ENCODE results near the gene MFAP4.

The MFAP4 gene

GRCh38 chr17:19386974-19387920, at the start of gene MFAP4:
Gene MFAP4 (minus strand): TSS chr17:19387190. CDS start chr17:19387155, 35 bp downstream.
- no peak for DNase-seq

DNA sequence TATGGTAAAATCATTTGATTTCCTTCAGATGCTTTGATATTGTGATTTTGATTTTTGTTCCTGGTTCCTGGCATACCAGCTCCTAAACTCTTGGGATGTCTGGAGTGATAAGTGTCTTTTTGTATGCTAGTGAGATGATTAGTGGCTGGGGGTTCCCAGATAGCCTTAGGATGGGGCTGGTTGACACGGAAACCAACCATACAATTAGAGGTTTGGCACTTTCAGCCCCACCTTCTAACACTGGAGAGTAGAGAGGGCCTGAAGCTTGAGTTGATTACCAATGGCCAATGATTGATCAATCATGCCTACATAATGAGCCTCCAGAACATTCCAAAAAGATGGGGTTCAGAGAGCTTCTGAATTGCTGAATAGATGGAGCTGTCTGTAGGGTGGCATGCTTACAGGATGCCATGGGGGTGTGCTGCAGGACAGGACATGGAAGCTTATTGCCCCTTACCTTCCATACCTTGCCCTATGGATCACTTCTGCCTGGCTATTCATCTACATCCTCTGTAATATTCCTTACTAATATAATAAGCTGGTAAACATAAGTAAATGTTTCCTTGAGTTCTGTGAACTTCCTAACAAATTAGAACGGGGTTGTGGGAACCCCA, 46.8 kb upstream of the MFAP4 start:
- DNase-seq: no peak

DNA sequence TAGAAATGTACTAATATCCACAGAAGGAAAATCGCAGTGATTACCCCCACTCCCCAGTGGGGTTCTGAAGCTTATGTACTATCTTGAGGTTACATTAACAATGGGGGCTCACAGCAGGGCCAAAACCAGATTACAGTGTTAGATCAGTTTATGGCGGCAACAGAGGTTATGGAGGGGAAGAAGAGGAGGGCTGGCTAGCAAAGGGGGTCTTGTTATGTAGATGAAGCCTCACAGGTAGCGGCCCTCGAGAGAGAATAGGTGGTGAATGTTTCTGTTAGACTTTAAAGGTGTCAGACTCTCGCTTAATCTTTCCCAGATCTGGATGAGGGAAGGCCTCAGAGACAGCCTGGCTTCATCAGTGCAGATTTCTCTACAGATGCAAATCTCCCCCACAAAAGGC, 46.3 kb upstream of the MFAP4 start:
- DNase-seq: no peak

GRCh38 chr17:19431691-19432090, 44.7 kb upstream of the MFAP4 start:
- no peak for DNase-seq

DNA sequence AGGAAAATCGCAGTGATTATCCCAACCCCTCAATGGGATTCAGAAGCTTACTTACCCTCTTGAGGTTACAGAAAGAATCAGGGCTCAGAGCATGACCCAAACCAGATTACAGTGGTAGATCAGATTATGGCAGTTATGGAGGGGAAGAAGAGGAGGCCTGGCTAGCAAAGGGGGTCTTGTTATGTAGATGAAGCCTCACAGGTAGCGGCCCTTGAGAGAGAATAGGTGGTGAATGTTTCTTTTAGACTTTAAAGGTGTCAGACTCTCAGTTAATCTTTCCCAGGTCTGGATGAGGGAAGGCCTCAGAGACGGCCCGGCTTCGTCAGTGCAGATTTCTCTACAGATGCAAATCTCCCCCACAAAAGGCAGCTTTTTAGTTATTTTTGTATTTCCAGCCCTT, 39.6 kb upstream of the MFAP4 start:
- DNase-seq: no peak

DNA sequence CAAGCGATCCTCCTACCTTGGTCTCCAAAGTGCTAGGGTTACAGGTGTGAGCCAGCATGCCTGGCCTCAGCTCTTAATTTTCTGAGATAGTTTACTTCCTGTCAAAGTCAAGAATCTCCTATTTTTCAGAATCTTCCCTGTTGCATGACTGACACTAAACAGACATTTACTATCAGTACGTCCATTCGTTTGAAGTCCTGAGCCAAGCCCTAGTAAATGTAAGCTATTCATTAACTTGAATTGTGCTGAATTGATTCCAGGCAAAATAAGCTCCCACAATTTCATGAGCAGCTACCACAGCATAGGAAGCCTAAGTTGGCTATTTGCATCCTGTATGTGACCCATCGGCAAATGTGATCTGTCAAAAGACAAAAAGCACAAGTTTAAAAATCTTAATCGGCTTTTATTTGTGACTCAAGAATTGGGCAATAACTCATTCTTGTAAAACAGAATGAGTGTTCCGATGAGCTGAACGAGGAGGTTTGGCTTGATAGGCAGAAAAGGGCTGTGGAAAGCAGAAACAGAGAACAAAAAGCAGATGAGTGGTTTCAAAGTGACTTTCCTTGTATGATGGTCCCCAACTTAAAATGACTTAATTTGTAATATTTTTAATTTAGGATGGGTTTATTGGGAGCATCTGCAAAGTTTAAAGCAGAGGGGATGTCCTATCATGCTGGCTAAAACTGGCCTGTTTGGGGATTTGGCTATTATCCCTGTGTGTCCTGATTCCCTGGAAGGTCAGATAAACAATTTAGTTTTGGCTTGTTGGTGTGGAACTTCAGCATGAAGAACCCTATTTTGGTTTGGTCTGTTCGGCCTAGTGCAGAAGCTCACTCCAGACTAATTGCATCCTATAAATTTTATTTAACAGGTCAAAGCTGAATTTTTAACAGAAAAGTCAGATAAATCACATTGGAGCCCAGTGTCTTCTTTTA, 38.2 kb upstream of the MFAP4 start:
- no peak for DNase-seq

DNA sequence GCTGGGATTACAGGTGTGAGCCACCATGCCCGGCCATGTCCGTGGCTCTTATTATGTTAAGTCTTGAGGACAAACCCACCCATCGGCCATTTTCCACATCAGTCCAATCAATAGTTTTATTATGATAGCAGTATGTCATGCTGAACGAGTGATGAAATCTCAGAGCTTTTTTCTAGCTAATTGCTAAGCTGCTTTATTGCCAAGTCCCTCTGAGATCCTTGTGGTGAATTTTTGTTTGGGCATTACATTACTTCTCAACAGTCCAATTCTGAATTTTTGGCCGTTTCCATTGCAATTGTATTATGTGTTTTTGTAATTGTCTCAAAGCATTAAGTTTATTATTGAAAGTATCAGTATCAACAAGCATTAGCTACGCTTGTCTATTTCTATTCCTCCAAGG, 34.9 kb upstream of the MFAP4 start:
- no peak for DNase-seq

DNA sequence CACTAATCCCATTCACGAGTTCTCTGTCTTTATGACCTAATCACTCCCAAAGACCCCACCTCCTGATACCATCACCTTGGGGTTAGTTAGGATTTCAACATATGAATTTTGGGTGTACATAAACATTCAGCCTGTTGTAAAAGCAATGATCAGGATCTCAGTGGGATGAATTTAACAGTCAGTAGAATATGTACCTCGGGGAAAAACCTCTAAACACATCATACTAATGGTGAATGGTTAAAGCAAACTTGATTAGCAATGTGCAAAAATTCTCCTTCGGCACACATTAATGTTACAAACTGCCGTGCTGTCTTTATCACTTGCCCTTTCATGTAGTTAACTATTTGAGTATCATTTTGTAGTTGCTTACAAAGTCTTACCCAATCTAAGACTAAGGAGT, 34.2 kb upstream of the MFAP4 start:
- DNase-seq: no peak

DNA sequence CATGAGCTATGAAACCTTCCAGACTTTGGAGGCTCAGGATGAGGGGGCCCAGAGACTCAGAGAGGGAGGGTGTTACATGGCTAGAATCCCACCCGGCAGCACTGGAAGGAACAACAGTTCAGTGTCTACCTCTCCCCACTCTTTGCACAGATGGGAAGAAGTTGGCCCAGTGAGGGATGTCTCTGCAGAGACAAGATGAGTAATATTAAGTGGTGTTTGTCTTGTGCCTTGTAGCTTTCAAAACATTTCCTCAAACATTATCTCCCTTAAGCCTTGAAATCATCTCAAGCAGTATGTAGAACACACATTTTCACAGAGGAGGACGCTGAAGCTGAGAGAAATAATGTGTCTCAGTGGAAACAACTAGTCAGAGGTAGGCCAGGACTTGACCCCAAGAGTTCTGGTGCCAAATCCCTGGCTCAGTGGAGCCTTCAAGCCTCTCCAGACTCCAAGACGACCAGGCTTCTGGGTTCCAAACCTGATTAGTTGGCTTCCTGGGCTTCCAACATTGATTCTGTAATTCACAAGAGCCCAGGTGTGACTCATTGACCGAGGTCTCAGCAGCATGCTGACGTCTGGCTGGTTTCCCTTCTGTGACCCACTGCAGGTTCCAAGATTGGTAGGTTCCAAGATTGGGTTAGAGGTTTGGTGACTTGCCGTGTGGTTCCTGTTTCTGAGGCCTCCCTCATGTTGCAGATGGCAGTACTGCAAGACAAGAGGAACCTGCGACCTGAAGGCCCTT, 31.4 kb upstream of the MFAP4 start:
- peak; percentile 66 for DNase-seq

DNA sequence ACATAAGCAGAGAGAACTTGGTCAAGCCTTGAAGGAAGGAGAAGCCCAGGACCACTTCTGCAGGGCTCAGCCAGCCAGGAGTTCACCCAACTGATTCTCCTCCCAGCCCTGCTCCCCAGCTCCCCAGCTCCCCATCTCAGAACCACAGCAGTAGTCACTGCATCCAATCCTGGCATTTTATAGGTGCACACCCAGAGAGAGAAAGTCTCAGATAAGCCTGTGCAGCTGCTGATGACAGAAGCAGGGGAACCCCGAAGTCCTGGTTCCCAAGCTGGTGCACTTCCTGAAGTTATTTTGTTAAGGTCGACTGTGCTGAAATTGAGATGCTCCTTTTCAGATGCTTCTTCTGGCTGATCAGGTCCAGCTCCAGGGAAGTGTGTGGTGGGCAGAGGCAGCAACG, 30.6 kb upstream of the MFAP4 start:
- DNase-seq: no peak

DNA sequence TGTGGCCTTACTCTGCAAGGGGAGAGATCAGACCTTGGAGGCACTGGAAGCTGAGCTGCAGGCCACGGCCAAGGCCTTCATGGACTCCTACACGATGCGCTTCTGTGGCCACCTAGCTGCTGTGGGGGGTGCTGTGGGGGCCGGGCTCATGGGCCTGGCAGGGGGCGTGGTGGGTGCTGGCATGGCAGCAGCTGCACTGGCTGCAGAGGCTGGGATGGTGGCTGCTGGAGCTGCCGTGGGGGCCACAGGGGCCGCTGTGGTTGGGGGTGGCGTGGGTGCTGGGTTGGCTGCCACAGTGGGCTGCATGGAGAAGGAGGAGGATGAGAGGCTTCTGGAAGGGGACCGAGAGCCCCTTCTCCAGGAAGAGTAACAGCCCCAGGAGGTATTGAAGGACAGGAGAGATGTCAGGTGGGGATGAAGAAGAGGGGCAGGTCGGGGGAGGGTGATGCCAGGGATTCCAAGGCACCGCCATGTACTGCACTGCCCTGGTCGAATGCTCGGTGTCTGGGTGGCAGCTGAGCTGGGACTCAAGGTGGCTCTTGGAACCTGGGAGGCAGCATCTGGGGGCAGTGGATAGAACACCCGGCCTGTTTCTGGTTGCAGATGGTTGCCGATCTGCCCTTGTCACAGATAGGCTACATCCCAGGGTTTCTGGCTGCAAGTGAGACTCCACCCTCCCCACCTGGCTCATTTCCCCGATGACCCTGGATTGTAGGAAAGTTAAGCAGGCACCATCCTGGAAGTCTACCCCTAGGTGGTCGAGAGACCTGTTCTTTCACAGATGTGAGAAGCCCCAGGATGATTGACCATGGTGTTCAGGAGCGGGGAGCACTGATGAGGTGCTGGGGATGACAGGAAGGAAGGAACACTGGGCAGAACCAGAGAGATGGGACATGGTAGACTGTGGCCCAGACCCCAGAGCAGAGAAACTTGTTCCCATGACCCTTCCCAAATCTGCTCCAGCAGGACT, 29.1 kb upstream of the MFAP4 start:
- peak; percentile 52 for DNase-seq

DNA sequence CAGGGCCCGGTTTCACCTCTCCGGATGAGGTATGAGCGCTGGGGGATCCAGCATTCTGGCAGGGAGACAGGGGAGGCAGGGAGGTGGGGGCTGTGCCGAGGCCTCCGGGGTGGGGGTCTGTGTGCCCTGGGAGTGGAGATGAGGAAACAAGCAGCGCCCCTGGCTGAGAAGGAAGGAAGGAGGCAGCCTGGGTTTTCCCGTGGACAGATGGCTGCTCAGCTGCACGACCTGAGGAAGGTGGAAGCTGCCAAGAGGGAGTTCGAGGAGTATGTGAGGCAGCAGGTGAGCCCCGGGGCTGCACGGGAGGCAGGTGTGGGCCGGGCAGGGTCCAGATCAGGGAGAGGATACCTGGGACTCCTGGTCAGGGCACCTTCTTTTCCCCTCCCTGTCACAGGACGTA, 28.3 kb upstream of the MFAP4 start:
- DNase-seq: peak; percentile 50

DNA sequence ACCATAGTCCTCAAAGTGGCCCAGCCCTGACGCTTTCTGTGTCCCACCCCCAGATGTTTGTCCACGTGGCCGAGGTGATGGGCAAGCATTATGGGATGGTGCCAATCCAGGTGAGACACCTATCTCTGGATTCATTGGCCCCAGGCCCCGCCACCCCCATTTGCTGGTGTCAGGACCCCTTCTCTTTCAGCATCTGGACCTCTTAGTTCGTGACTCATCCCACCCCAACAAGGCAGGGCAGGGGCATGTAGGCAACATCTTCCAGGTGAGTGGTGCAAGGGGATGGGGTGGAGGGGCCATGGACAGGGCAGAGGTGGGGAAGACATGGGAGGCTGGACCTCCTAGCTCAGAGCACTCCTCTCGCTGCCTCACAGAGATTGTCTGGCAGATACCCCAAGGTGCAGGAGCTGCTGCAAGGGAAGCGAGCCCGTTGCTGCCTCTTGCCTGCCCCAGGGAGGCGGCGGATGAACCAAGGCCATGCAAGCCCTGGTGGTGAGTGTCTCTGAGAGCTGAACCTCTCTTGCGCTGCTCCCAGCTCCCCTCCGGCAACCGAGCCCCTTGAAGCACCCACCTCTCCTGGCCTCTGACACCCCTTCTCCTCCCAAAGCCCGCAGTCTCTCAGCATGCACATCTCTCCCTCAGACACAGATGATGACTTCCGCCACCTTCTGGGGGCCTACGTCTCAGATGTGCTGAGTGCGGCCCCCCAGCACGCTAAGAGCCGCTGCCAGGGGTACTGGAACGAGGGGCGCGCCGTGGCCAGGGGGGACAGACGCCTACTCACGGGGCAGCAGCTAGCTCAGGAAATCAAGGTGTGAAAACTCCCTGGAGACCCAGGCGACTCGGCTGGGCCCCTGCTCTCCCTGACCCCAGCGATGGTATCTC, 27.6 kb upstream of the MFAP4 start:
- DNase-seq: peak; percentile 48

DNA sequence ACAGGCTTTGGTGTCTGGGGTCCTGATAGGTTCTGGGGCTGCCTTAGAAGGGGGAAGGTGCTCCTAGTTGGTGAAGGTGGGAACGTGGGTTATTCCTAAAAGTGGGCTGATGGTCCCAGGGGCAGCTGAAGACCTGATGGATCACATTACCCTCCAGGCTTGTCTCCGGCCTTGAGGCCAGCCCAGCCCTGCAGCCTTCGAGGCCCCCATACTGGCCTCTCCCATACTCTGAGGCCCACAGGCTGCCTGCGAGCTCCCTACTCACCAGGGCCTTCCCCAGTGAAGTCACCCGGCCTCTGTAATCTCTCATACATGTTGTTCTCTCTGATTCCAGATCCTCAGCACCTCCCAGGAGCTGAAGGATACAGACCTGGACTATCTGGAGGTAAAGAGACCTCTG, 26.8 kb upstream of the MFAP4 start:
- no peak for DNase-seq

DNA sequence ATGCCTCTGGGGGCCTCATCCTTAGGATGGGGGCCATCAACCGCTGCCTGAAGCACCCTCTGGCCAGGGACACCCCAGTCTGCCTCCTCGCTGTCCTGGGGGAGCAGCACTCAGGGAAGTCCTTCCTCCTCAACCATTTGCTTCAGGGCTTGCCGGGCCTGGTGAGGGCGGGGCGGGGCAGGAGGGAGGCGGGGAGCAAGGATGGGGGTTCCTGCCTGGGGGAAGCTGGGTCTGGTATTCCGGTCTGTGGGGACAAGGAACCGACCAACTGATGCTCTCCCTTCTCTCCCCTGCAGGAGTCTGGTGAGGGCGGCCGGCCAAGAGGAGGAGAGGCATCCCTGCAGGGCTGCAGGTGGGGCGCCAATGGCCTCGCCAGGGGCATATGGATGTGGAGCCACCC, 26.0 kb upstream of the MFAP4 start:
- no peak for DNase-seq

- no peak for DNase-seq
Measured at GRCh38 chr17:19412510-19412909, 25.5 kb upstream of the MFAP4 start.

DNA sequence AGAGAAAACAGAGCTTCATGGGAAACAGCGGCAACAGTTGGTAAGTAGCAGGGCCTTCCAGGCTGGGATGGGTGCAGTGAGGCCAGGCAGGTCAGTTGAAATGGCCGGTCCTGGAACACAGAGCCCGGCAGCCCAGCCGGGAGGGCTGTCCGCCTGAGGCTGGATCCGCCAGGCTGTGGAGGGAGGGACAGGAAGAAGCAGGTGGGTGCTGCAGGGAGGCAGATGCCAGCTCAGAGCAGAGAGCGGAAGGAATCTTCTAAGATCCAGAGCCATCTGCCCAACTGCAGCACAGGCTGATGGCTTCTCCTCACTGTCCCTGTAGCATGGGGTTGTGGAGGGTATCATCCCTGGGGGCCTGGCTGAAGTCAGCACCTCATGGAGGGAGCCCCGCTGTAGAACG, 24.6 kb upstream of the MFAP4 start:
- DNase-seq: no peak

- DNase-seq: no peak
Measured at GRCh38 chr17:19410875-19411620, 24.1 kb upstream of the MFAP4 start, which contains the start of gene RNF112. Gene RNF112 (plus strand): TSS chr17:19411232. CDS start chr17:19411409, 177 bp downstream.

GRCh38 chr17:19410091-19410490, 23.1 kb upstream of the MFAP4 start:
- no peak for DNase-seq

All from islet precursor cell (in vitro differentiated cells).